ENCODE results near the gene ANO3. TPM values are rescaled to one million over a fixed set of nuclear protein-coding genes. Genes with fewer than 3 reads are reported as not detected.

ANO3 gene
- total and polyA plus RNA-seq, 8 donors = 0.06 to 1.1 (median 0.67) TPM

DNA sequence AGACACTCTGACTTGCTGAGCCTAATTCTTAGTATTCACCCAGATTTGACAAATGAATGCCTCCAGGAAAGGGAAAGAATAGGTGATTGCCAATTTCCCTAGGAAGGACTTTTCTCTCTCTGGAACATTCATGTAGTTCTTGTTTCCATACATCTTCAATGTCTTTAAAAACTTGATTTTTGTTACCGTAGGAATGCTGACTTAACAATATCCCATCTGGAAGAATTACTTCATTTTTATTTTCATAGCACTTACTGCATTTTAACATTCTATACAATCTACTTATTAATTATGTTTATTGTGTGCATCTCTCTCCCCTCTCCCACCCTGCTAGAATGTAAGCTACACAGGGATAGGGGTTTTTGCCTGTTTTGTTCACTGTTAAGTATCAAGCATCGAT is 323.4 kb downstream of the ANO3 start:
- no peak overlapping the region for H3K27ac ChIP-seq
- no peak for TF ChIP-seq CTCF (IDR thresholded peaks at IDR 0.05)
- ATAC-seq (no peak), FAIRE-seq (no peak), DNase-seq (no peak)
- WGBS, 2 donors = 82 to 87% methylated on average over 2 of the region's 2 CpGs
- no peaks in the 10 kb centered on the region for H3K4me1 ChIP-seq
- H3K4me3 ChIP-seq = no peak overlapping the region
- H3K36me3 ChIP-seq = no peaks in the 10 kb centered on the region
- H3K9me3 ChIP-seq = no peaks in the 10 kb centered on the region
- H3K27me3 ChIP-seq = peaks cover 0 to 11% (median 2%) of the 10 kb centered on the region in 4 donors
- intact Hi-C loops (cut with DNase I) = loop anchor here in 1 of 3 donors (10.0 kb wide), 1 partner anchor 350 kb away; no protein-coding TSS in a partner anchor

DNA sequence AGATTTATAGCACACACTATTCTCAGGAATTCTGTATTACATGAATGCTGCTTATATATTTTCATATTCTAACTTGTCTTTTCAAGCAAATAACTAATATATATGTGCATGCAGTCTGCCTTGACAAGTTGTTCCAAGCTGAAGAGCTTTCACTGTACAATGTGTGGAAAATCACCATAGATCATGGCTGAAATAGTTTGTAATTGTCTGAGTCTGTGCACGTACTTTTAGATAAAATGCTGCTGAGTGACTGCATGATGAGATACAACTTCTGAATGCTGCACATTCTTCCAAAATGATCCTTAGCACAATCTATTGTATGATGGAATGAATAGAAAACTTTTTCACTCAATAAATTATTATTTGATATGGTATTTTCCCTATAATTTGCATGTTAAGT is 331.0 kb downstream of the ANO3 start:
- Histone ChIP-seq H3K9me3 (no peaks in the 10 kb centered on the region), H3K27ac (no peak overlapping the region), H3K4me1 (no peaks in the 10 kb centered on the region), H3K27me3 (peaks cover 0 to 4% (median 0%) of the 10 kb centered on the region in 4 donors), H3K36me3 (no peaks in the 10 kb centered on the region), H3K4me3 (no peak overlapping the region)
- WGBS, 2 donors = 50 to 52% methylated on average over 1 of the region's 1 CpG
- ATAC-seq (no peak), DNase-seq (no peak), FAIRE-seq (no peak)
- no peak for TF ChIP-seq CTCF (IDR thresholded peaks at IDR 0.05)
- intact Hi-C loops (cut with DNase I) = no loop called here

GRCh38 chr11:26665036-26665435 is 333.1 kb downstream of the ANO3 start:
- H3K27ac ChIP-seq = no peak overlapping the region
- FAIRE-seq (no peak), DNase-seq (no peak), ATAC-seq (no peak)
- no peak for TF ChIP-seq CTCF (IDR thresholded peaks at IDR 0.05)
- intact Hi-C loops (cut with DNase I) = no loop called here
- no peak overlapping the region for H3K4me3 ChIP-seq
- no peaks in the 10 kb centered on the region for H3K36me3 ChIP-seq
- peaks cover 0 to 4% (median 0%) of the 10 kb centered on the region in 4 donors for H3K27me3 ChIP-seq
- H3K4me1 ChIP-seq = no peaks in the 10 kb centered on the region
- no peaks in the 10 kb centered on the region for H3K9me3 ChIP-seq
- WGBS, 2 donors = 53 to 55% methylated on average over 2 of the region's 2 CpGs

DNA sequence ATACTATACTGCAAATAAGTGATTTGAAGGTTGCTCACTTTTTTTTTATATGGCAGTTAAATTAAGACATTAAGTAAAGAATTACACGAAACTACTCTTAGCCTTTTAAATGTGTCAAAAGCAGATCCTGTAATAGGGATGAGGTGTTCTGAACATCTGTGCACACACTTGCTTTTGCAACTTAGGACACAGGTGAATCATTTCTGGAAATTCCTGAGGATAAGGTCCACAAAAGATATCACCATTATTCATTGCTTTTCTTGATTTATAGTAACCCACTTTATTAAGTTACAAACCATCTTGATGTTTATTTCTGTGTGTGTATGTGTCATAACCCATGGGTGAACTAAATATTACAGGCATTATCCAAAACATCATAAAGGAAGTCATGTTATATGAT is 334.0 kb downstream of the ANO3 start:
- Histone ChIP-seq H3K27ac (no peak overlapping the region), H3K36me3 (no peaks in the 10 kb centered on the region), H3K9me3 (no peaks in the 10 kb centered on the region), H3K4me3 (no peak overlapping the region), H3K4me1 (no peaks in the 10 kb centered on the region), H3K27me3 (peaks cover 0 to 4% (median 0%) of the 10 kb centered on the region in 4 donors)
- ATAC-seq = no peak
- DNase-seq = no peak
- FAIRE-seq = no peak
- intact Hi-C loops (cut with DNase I) = no loop called here
- WGBS, 2 donors = 38 to 46% methylated on average over 1 of the region's 1 CpG
- TF ChIP-seq CTCF (IDR thresholded peaks at IDR 0.05) = no peak

GRCh38 chr11:26675233-26675928 is 343.5 kb downstream of the ANO3 start:
- H3K9me3 ChIP-seq = no peaks in the 10 kb centered on the region
- no peak overlapping the region for H3K4me3 ChIP-seq
- FAIRE-seq (no peak), ATAC-seq (no peak), DNase-seq (no peak)
- TF ChIP-seq CTCF (IDR thresholded peaks at IDR 0.05) = no peak
- H3K36me3 ChIP-seq = no peaks in the 10 kb centered on the region
- no peak overlapping the region for H3K27ac ChIP-seq
- intact Hi-C loops (cut with DNase I) = no loop called here
- H3K4me1 ChIP-seq = no peaks in the 10 kb centered on the region
- no peaks in the 10 kb centered on the region for H3K27me3 ChIP-seq
- WGBS, 2 donors = 29 to 33% methylated on average over 2 of the region's 2 CpGs

Data from pancreas (tissue), 10 donors.